A673 (cell line): ENCODE measurements around the gene BATF3.

Experiments used
- EZH2 ChIP-seq: fragments of 200-600 bp; sonication (generic); IDR thresholded peaks from 2 replicates; pipeline ENCODE4 v1.6.1; 2017; ENCODE audit warnings: borderline replicate concordance, low read depth, mild to moderate bottlenecking, mixed read lengths, antibody characterized with exemption, low read length; ENCODE audit not compliant: poor library complexity, severe bottlenecking
- TF ChIP-seq, protein P1 (sequence below): fragments of 300-800, 200-600 bp; sonication (generic); conservative IDR thresholded peaks from 2 replicates; pipeline ENCODE4 v1.5.1; 2017; ENCODE audit warnings: low read depth, mild to moderate bottlenecking, antibody characterized with exemption, low read length, moderate library complexity, mixed read lengths

DNA sequence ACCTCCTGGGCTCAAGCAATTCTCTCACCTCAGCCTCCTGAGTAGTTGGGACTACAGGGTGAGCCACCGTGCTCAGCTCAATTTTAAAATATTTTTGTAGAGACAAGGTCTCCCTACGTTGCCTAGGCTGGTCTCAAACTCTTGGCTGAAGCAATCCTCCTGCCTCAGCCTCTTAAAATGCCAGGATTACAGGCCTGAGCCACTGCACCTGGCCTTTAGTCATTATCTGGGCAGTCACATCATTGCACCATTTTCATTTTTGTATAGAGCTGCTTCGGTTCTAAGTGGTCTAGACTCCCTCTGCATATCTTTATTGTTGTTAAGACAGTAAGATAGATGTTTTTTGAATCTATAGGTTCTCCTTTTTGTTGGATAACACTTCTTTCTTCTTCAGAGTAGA lies 51.2 kb downstream of the BATF3 start:
- TF ChIP-seq, protein P1, sequence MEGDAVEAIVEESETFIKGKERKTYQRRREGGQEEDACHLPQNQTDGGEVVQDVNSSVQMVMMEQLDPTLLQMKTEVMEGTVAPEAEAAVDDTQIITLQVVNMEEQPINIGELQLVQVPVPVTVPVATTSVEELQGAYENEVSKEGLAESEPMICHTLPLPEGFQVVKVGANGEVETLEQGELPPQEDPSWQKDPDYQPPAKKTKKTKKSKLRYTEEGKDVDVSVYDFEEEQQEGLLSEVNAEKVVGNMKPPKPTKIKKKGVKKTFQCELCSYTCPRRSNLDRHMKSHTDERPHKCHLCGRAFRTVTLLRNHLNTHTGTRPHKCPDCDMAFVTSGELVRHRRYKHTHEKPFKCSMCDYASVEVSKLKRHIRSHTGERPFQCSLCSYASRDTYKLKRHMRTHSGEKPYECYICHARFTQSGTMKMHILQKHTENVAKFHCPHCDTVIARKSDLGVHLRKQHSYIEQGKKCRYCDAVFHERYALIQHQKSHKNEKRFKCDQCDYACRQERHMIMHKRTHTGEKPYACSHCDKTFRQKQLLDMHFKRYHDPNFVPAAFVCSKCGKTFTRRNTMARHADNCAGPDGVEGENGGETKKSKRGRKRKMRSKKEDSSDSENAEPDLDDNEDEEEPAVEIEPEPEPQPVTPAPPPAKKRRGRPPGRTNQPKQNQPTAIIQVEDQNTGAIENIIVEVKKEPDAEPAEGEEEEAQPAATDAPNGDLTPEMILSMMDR = no peak
- TF ChIP-seq EZH2 = no peak
